Progenitor cell of endocrine pancreas (in vitro differentiated cells): ENCODE data around the gene HS2ST1. TPM values are rescaled to one million over a fixed set of nuclear protein-coding genes. Genes with fewer than 3 reads are reported as not detected.

ENCODE experiments used
- DNase-seq: peaks from one replicate; pipeline ENCODE4 v3.0.0; 2021; ENCODE audit warnings: low spot score; ENCODE audit not compliant: unreplicated experiment
- H3K27ac Mint-ChIP-seq: 2 replicates; pipeline ENCODE4 v1.8.0; 2021; ENCODE audit warnings: mild to moderate bottlenecking, moderate library complexity, mixed read lengths
- H3K27me3 Mint-ChIP-seq: 2 replicates; pipeline ENCODE4 v1.8.0; 2021; ENCODE audit warnings: mixed read lengths
- H3K36me3 Mint-ChIP-seq: 2 replicates; pipeline ENCODE4 v1.8.0; 2022; ENCODE audit warnings: mixed read lengths; ENCODE audit not compliant: insufficient read depth
- H3K4me1 Mint-ChIP-seq: 2 replicates; pipeline ENCODE4 v1.8.0; 2021; ENCODE audit warnings: low read depth, mixed read lengths
- H3K4me3 Mint-ChIP-seq: 2 replicates; pipeline ENCODE4 v1.8.0; 2021; ENCODE audit warnings: low read depth, mild to moderate bottlenecking, moderate library complexity, mixed read lengths
- H3K9me3 Mint-ChIP-seq: 2 replicates; pipeline ENCODE4 v1.8.0; 2021; ENCODE audit warnings: low read depth, mixed read lengths
- CTCF ChIP-seq: fragments of 200-600 bp; sonication (generic); IDR thresholded peaks from one replicate; pipeline ENCODE4 v1.5.0; 2021; ENCODE audit warnings: antibody characterized with exemption, mild to moderate bottlenecking; ENCODE audit not compliant: unreplicated experiment
- total RNA-seq: library from RNA; stranded (reverse); gene quantifications from 2 replicates; pipeline ENCODE4 v1.2.1, GENCODE V29; 2021

Gene HS2ST1
- total RNA-seq, 1 donor from 2014 or later: 41.4 TPM

- no peak for DNase-seq
- TF ChIP-seq CTCF: no peak
- Mint-ChIP-seq H3K36me3 (no peaks in the 10 kb centered on the region), H3K9me3 (no peaks in the 10 kb centered on the region), H3K4me1 (peaks cover 24% of the 10 kb centered on the region), H3K27me3 (peaks cover 28% of the 10 kb centered on the region), H3K4me3 (no peak overlapping the region), H3K27ac (no peak overlapping the region)
Observed at GRCh38 chr1:87155170-87155569, 240.7 kb downstream of the HS2ST1 start.

- no peak overlapping the region for H3K4me3 Mint-ChIP-seq
- no peaks in the 10 kb centered on the region for H3K9me3 Mint-ChIP-seq
- peaks cover 28% of the 10 kb centered on the region for H3K27me3 Mint-ChIP-seq
- peaks cover 24% of the 10 kb centered on the region for H3K4me1 Mint-ChIP-seq
- TF ChIP-seq CTCF: no peak
- no peak overlapping the region for H3K27ac Mint-ChIP-seq
- DNase-seq: no peak
- H3K36me3 Mint-ChIP-seq: no peaks in the 10 kb centered on the region
Observed at GRCh38 chr1:87155648-87156047, 241.2 kb downstream of the HS2ST1 start.

GRCh38 chr1:87156124-87156523 is 241.7 kb downstream of the HS2ST1 start:
- H3K4me3 Mint-ChIP-seq: no peak overlapping the region
- TF ChIP-seq CTCF: no peak
- H3K27me3 Mint-ChIP-seq: peaks cover 23% of the 10 kb centered on the region
- DNase-seq: no peak
- no peaks in the 10 kb centered on the region for H3K9me3 Mint-ChIP-seq
- no peaks in the 10 kb centered on the region for H3K36me3 Mint-ChIP-seq
- H3K27ac Mint-ChIP-seq: no peak overlapping the region
- peaks cover 24% of the 10 kb centered on the region for H3K4me1 Mint-ChIP-seq

GRCh38 chr1:87159378-87159915 is 245.0 kb downstream of the HS2ST1 start:
- Mint-ChIP-seq H3K27me3 (peaks cover 2% of the 10 kb centered on the region), H3K9me3 (no peaks in the 10 kb centered on the region), H3K4me1 (peaks cover 11% of the 10 kb centered on the region), H3K27ac (no peak overlapping the region), H3K4me3 (no peak overlapping the region), H3K36me3 (no peaks in the 10 kb centered on the region)
- no peak for DNase-seq
- no peak for TF ChIP-seq CTCF

Other genes starting within 250 kb of the HS2ST1 start
- gene SH3GLB1, start 210.1 kb upstream of the HS2ST1 start, total RNA-seq: 48.5 and 50.0 TPM in 2 replicates
- gene SELENOF, start 509 bp upstream of the HS2ST1 start, total RNA-seq: 114 and 120 TPM in 2 replicates